ENCODE results near the gene NUFIP2.
"Not testable (repeated sequence)": the region's sequence is repeated elsewhere in the genome, so short reads cannot be mapped to it uniquely, and the experiment has no call there.

The NUFIP2 gene

DNA sequence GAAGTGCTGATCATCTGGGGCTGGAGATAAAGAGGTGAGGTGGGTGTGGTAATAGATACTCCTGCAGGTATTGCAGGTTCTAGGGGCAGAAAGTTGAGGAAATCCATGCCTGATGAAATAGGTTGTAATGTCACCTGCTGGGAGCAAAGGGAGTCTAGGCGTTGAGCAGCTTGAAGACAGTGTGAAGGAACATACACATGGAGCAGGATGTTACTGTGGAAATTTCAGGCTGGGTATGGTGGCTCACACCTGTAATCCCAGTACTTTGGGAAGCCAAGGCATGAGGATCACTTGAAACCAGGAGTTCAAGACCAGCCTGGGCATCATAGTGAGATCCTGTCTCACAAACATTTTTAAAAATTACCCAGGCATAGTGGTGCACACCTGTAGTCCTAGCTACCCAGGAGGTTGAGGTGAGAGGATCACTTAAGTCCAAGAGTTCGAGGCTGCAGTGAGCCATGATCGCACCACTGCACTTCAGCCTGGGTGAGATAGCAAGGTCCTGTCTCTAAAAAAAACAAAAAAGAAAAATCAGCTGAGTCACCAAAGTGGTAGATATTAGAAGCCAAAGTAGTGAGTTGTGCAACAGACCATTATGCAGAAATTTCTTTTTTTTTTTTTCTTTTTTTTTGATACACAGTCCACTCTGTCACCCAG, 56.3 kb downstream of the NUFIP2 start:
- no peak for DNase-seq (ENCODE audit: low read depth)

DNA sequence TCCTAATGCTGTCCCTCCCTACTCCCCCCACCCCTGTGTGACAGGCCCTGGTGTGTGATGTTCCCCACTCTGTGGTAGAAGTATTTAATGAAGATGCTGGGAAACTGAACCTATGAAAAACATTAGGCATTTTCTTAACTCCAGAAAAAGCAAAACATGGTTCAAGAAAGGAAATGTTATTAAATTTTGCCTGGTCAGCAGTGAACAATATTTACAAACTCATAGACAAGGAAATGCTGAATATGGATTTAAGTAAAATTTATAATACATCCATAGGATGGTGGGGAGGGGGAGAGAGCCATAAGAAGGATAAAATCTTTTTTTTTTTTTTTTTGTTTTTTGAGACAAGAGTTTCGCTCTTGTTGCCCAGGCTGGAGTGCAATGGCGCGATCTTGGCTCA, 58.0 kb downstream of the NUFIP2 start:
- no peak for DNase-seq (ENCODE audit: low read depth)

DNA sequence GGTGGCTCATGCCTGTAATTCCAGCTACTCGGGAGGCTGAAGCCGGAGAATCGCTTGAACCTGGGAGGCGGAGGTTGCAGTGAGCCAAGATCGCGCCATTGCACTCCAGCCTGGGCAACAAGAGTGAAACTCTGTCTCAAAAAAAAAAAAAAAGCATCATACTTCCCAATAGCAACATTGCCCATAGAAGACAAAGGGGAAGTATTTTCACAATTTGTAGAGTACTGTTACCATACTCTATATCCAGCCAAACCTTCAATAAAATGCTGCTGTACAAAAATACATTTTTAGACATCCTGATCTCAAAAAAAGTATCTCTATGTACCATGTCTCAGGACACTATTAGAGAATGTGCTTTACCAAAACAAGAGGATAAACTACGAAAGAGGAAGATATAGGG, 59.0 kb downstream of the NUFIP2 start:
- DNase-seq (ENCODE audit: low read depth) = not testable (repeated sequence)

DNA sequence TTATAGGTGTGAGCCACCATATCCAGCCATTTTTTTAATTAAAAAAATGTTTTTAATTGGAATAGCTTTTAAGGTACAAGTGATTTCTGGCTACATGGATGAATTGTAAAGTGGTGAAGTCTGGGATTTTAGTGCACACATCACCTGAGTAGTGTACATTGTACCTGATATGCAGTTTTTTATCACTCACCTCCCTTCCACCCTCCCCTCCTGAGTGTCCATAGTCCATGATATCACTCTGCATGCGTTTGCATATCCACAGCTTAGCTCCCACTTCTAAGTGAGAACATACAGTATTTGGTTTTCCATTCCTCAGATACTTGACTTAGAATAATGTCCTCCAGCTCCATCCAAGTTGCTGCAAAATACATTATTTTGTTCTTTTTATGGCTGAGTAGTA, 60.6 kb downstream of the NUFIP2 start:
- no peak for DNase-seq (ENCODE audit: low read depth)

DNA sequence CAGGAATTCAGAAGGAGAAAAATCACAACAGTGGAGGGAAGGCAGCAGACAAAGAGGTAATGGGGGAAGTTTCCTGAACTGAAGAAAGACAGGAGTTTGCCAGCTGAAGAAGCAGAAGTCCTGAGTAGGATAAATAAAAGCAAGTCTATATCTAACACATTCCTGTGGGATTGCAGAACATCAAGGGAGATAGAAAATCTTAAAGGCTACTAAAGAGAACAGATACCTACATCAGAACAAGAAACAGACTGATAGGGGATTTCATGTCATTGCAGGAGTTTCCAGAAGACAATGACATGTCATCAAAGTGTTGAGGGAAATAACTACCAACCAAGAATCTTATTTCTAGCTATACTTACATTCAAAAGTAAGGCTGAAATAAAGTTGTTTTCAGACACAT, 68.6 kb downstream of the NUFIP2 start:
- no peak for DNase-seq (ENCODE audit: low read depth)

DNA sequence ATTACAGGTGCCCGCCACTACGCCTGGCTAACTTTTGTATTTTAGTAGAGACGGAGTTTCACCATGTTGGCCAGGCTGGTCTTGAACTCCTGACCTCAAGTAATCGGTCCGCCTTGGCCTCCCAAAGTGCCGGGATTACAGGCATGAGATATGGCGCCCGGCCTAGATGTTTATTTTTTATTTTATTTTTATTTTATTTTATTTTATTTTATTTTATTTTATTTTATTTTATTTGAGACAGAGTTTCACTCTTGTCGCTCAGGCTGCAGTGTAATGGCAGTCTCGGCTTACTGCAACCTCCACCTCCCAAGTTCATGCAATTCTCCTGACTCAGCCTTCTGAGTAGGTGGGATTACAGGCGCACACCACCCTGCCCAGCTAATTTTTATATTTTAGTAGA, 72.6 kb downstream of the NUFIP2 start:
- DNase-seq (ENCODE audit: low read depth) = not testable (repeated sequence)

DNA sequence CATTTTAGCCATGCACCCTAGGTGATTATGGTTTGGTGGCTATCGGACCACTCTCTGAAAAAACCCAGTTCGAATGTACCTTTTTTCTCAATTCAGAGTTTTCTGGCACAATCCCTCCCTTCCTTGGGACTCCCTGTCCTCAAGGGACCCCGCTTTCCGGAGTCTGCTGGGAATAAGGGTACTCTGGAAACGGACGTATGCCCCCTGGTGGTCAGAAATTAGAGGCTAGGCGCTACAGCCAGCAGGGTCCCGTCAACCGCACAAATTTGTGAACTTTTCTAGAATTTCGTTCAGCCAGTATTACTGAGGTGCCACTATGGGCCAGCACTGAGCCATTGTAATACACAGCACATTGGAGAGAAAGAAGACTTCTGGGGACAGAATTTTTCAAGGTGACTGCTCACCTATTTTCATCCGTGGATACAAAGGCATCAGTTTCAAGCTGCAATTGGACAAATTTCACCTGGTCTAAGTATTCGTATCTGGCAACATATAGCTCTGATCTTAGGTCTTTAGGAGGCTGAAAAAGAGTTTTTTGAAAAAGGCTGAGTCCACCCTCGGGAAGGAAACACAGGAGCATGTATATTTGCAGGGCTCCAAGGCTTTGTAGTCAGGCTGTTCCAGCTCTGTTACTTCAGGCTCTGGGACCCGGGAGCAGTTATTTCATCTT, 74.4 kb downstream of the NUFIP2 start:
- DNase-seq (ENCODE audit: low read depth) = peak; percentile 48

DNA sequence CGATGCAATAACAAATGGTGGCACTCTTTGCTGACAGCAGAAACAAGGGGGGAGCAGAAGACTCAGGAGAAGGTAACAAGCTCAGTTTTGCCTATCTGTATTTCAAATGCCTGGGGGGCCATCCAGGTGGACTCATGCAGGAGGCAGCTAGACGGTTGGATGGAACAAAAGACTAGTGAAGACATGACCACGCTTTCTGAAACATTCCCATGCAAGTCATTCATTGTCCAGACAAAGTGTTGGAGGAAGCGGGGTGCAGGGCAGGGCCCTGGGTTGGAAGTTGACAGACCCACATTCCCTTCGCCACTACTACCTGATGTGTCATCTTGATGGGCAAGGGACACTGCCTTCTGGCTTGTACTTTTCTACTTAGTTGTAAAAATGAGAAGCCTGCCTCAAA, 77.1 kb downstream of the NUFIP2 start:
- no peak for DNase-seq (ENCODE audit: low read depth)

DNA sequence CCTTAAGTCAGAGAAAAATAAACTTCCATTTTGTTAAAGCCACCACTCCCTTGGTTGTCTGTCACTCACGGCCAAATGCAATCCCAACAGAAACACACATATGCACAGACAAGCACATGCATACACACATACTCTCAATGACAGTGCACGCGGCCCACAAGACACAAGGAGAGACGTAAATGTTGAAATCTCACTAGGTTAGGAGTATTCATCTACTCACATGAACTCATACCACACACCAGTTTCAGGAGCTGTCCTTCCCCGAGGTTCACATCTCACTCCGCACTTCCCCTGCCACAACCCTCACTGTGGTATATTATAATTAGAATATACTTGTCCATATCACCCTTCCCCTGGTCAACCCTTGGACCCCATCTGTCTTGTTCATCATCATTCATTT, 77.8 kb downstream of the NUFIP2 start:
- DNase-seq (ENCODE audit: low read depth) = no peak

DNA sequence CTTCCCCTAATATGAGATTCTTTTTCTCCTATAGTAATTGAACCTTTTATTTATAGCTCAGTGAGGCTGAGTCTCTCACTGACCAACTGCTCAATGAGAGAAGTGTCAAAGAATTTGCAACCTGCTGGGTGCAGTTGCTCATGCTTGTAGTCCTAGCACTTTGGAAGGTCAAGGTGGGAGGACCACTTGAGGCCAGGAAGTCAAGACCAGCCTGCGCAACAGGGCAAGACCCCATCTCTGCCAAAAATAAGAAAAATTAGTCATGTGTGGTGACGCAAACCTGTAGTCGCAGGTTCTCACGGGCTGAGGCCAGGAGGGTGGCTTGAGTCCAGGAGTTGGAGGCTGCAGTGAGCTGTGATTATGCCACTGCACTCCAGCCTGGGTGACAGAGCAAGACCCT, 78.2 kb downstream of the NUFIP2 start:
- DNase-seq (ENCODE audit: low read depth) = no peak

DNA sequence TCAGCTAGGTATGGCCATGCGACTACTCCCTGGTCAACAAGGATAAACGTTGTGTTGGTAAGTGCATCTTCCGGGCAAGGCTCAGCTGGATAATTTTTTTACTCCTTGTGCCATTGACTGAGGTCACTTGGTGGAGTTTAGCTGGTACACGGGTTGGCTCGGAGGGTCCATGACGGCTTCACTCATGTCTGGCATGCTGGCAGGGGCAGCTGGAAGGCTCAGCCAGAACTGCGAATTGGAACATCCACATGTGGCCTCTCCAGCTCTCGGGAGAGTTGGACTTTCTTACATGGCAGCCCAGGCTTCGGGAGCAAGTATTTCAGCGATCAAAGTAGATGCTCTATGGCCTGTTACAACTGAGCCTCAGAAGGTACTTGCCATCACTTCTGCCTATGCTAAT, 78.8 kb downstream of the NUFIP2 start:
- DNase-seq (ENCODE audit: low read depth) = no peak

DNA sequence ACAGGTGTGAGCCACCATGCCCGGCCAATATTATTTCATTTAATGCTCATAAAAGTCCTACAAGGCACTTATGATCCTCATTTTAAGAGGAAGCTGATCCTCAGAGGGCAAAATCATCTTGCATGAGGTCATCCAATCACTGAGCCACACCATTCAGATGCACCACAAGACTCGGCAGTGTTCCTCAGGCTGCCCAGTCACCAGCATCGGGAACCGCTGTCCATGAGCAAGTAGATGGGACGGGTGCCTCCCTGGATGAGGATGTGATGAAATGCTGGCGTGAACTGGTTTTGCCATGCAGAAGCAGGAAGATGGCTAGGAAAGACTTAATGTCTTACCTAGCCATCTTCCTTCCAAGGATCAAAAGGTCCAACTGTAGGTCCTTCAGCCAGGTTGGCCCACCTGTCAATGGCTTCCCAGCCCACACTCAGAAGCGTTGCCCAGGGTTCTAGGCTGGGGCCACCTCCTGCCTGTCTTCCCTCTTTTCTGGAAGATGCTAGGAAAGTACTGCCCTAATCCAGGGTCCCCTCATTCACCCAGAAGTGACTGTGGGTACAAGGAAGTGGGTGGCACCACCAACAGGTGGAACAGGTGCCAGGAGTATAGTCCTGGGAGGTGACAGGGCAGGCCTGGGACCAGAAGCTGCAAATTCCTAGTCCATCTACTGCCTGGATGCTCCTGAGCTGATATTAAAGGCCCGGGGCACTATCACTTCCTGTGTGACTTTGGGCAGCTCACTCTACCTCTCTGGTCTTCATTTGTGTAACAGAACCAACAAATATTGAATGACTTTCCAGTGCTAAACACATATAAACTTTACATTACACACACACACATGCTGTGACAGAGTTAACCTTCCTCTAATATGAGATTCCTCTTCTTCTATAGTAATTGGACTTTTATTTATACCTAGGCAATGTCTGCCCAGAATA, 79.5 kb downstream of the NUFIP2 start:
- no peak for DNase-seq (ENCODE audit: low read depth)

DNA sequence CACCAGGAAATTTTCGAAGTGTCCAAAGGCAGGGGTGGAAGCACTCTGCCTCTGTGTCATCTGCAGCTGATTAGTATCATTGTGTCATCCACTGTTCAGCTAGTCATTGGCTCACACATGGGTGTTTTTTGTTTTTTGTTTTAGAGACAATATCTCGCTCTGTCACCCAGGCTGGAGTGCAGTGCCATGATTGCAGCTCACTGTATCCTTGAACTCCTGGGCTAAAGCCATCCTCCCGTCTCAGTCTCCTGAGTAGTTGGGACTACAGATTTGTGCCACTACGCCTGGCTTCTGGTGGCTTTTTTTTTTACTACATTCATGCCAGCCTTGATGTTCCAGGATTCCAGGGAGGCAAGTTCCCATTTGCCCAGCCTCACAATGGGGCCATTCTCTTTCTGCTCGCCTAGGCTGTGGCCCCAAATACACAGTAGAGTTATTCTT, 81.2 kb downstream of the NUFIP2 start:
- no peak for DNase-seq (ENCODE audit: low read depth)

DNA sequence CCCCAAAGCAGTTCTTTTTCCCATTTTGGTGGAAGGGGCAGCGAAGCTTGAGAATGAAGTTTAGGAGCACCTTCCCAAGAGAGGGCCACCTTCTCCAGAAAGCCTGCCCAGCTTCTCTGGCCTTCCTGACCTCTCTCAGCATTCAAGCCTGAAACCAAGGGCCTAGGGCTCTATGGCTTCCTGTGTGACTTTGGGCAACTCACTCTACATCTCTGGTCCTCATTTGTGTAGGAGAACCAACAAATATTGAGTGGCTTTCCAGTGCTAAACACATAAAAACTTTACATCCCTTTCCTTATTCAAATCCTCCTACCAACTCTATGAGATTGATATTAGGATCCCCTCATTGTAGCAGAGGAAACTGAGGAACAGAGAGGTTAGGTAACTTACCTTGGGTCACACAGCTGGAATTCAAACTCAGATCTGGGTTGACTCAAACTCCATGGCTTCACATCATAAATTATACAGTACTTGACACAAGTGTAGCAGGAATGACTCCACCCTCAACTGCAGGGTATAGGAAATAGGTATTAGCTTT, 81.8 kb downstream of the NUFIP2 start:
- no peak for DNase-seq (ENCODE audit: low read depth)

DNA sequence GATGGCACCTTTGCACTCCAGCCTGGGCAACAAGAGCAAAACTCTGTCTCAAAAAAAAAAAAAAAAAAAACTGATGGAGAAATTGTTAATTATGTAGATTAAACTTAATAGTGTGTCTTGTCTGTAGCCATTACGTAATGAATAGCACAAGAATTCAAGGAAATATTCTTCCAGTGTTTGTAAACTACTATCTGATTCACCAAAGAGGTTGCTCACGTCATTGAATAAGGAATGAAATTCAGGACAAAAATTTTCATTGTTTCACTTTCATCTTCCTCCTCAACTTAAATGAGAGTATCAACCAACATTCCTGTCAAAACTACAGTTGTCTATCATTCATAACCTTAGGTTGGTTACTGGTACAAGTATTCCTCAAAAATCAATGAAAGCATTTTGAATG, 83.1 kb downstream of the NUFIP2 start:
- DNase-seq (ENCODE audit: low read depth) = no peak

DNA sequence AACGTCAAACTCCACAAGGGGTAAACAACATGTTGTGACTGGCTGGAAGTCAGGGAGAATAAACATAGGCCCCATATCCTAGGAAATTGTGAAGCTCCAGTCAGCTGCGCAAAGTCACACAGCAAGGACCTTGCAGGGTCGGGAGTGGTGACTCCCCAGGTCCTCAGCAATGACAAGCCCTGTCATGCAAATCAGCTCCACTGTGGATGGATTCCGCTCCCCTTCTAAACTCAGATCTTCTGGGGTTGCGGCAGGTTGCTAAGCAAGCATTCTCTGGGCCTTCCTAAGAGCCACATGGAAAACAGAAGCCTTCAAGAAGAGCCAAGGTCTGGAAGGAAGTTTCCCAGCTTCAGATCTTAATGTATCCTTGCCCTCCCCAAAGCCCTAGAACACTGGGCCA, 84.9 kb downstream of the NUFIP2 start:
- DNase-seq (ENCODE audit: low read depth) = no peak

DNA sequence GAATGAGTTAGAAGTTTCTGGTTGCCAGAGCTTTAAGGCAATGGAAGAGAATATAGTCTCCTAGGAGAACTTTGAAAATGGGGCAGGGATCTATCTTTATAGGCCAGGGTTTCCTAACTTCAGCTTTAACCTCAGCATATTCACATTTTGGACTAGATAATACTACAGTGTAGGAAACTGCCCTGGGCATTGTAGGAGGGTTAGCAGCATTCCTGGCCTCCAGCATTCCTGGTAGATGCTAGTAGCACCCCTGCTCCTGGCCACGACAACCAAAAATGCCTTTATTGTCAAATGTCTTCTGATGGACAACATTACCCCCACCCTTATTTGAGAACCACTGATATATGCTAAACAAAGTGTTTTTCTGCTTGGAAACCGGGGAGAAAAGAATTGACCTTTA, 86.0 kb downstream of the NUFIP2 start:
- DNase-seq (ENCODE audit: low read depth) = no peak
